GM12878 (cell line): ENCODE results near the gene IRAG1.

Experiments
- BACH1 ChIP-seq: fragments of 450-650 bp; IDR thresholded peaks from 2 replicates; pipeline ENCODE4 v1.6.1; 2017; ENCODE audit warnings: mild to moderate bottlenecking, borderline replicate concordance
- BMI1 ChIP-seq: fragments of 450-650 bp; IDR thresholded peaks from 2 replicates; pipeline ENCODE4 v1.6.1; 2016; ENCODE audit warnings: mild to moderate bottlenecking, moderate library complexity, borderline replicate concordance
- CTCF ChIP-seq, 3 experiments: IDR thresholded peaks in 2 of 3; conservative IDR thresholded peaks in 1 of 3; 2 replicates each; pipeline ENCODE4 v1.5.1; 2011; ENCODE audit warnings: low read depth in 3 of 3, low read length in 3 of 3, mild to moderate bottlenecking in 3 of 3, control low read depth in 2 of 3, moderate library complexity in 2 of 3, inconsistent platforms in 1 of 3, mixed read lengths in 1 of 3; ENCODE audit not compliant: control insufficient read depth in 2 of 3, insufficient read depth in 1 of 3; ENCODE audit errors: extremely low read depth in 1 of 3
- DPF2 ChIP-seq: fragments of 450-650 bp; IDR thresholded peaks from 2 replicates; pipeline ENCODE4 v1.6.1; 2017; ENCODE audit warnings: mild to moderate bottlenecking
- EZH2 ChIP-seq: IDR thresholded peaks from 2 replicates; pipeline ENCODE4 v1.6.1; 2012; ENCODE audit warnings: low read depth, mild to moderate bottlenecking, control low read depth, inconsistent platforms, low read length, borderline replicate concordance; ENCODE audit not compliant: control insufficient read depth
- HCFC1 ChIP-seq: fragments of 150-350 bp; IDR thresholded peaks from 2 replicates; pipeline ENCODE4 v1.6.1; 2014; ENCODE audit warnings: low read length
- POLR2A ChIP-seq: IDR thresholded peaks from 2 replicates; pipeline ENCODE4 v1.6.1; 2011; ENCODE audit warnings: low read depth, mild to moderate bottlenecking, low read length
- RAD21 ChIP-seq: IDR thresholded peaks from 2 replicates; pipeline ENCODE4 v1.6.1; 2011; ENCODE audit warnings: mild to moderate bottlenecking, low read depth, low read length, moderate library complexity; ENCODE audit not compliant: insufficient read depth
- RBBP5 ChIP-seq: fragments of 200-600 bp; sonication (generic); conservative IDR thresholded peaks from 2 replicates; pipeline ENCODE4 v1.6.1; 2016
- SMAD1 ChIP-seq: fragments of 450-650 bp; IDR thresholded peaks from 2 replicates; pipeline ENCODE4 v1.6.1; 2018; ENCODE audit warnings: mild to moderate bottlenecking, low read depth; ENCODE audit not compliant: partially characterized antibody
- SPI1 ChIP-seq: IDR thresholded peaks from 2 replicates; pipeline ENCODE4 v1.6.1; 2011; ENCODE audit warnings: low read depth, mild to moderate bottlenecking, low read length, moderate library complexity, borderline replicate concordance; ENCODE audit not compliant: insufficient read depth

- TF ChIP-seq SPI1 (no peak), HCFC1 (no peak), CTCF (IDR thresholded peaks at IDR 0.05 in 2 of 3, conservative IDR thresholded peaks at IDR 0.05 in 1 of 3; ENCODE audit: control insufficient read depth in 2 of 3, extremely low read depth in 1 of 3, insufficient read depth in 1 of 3, low read depth in 3 of 3, low read length in 3 of 3) (no peak), SMAD1 (no peak), EZH2 (no peak), RAD21 (no peak), DPF2 (no peak), RBBP5 (no peak), BACH1 (no peak), BMI1 (no peak), POLR2A (no peak)
Observed at GRCh38 chr11:10645212-10645795, 48.3 kb downstream of the IRAG1 start.
